B cell (primary cell): ENCODE measurements around the gene DENND1A.

Experiments
- EZH2 ChIP-seq: IDR thresholded peaks from 2 replicates; pipeline ENCODE4 v1.6.1; 2012; ENCODE audit warnings: borderline replicate concordance, low read depth, mild to moderate bottlenecking, moderate library complexity, low read length; ENCODE audit not compliant: insufficient read depth, poor library complexity, severe bottlenecking
- TF ChIP-seq, protein P1 (sequence below): fragments of 200-600 bp; IDR thresholded peaks from one replicate; pipeline ENCODE4 v1.8.0; 2022; ENCODE audit warnings: antibody characterized with exemption, mild to moderate bottlenecking

DNA sequence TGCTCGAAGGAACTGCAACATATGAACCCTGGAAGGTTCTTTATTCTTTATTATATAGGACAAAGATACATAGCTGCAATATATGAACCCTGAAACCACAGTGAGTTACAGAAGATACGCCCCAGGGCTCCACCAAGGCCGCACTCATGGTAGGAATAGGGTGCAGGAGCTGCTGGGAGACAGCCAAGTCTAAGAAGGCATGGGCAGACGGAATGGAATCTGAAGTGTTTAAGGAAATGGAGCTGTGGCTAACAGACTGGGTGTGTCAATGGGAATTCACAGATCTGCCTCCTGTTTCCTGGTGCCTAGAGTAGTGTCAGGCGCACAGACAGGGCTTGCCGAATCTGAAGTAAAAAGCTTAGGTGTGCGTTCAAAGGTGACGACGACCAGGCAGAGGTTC lies 286.4 kb downstream of the DENND1A start:
- TF ChIP-seq, protein P1, sequence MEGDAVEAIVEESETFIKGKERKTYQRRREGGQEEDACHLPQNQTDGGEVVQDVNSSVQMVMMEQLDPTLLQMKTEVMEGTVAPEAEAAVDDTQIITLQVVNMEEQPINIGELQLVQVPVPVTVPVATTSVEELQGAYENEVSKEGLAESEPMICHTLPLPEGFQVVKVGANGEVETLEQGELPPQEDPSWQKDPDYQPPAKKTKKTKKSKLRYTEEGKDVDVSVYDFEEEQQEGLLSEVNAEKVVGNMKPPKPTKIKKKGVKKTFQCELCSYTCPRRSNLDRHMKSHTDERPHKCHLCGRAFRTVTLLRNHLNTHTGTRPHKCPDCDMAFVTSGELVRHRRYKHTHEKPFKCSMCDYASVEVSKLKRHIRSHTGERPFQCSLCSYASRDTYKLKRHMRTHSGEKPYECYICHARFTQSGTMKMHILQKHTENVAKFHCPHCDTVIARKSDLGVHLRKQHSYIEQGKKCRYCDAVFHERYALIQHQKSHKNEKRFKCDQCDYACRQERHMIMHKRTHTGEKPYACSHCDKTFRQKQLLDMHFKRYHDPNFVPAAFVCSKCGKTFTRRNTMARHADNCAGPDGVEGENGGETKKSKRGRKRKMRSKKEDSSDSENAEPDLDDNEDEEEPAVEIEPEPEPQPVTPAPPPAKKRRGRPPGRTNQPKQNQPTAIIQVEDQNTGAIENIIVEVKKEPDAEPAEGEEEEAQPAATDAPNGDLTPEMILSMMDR = no peak
- TF ChIP-seq EZH2 = no peak
